HG03045 (cell line): Measurements from ENCODE around the gene DEAF1.
"Not testable (repeated sequence)": the region's sequence is repeated elsewhere in the genome, so short reads cannot be mapped to it uniquely, and the experiment has no call there.

Experiments
- ATAC-seq: cut with Tn5 transposase; IDR thresholded peaks from one replicate; pipeline ENCODE4 v1.9.1; 2021; ENCODE audit warnings: mild to moderate bottlenecking, moderate library complexity; ENCODE audit not compliant: unreplicated experiment

Gene DEAF1

GRCh38 chr11:701741-702461 is 6.9 kb upstream of the DEAF1 start:
- ATAC-seq, result no peak

- ATAC-seq, result no peak
Measured at GRCh38 chr11:699753-700152, 4.7 kb upstream of the DEAF1 start.

- ATAC-seq, result no peak
Measured at GRCh38 chr11:699116-699508, 4.1 kb upstream of the DEAF1 start.

GRCh38 chr11:698493-699115 is 3.6 kb upstream of the DEAF1 start:
- no peak for ATAC-seq

- no peak for ATAC-seq
Measured at GRCh38 chr11:697811-698311, 2.8 kb upstream of the DEAF1 start.

GRCh38 chr11:696955-697491 is 2.0 kb upstream of the DEAF1 start:
- ATAC-seq, result no peak

GRCh38 chr11:695538-696248 is 671 bp upstream of the DEAF1 start, which contains the start of gene TMEM80:
Gene TMEM80 (plus strand): TSS chr11:695816. CDS start chr11:695828, 12 bp downstream.
- peak; percentile 74 for ATAC-seq

GRCh38 chr11:695288-695537 is 191 bp upstream of the DEAF1 start:
- no peak for ATAC-seq

- no peak for ATAC-seq
Measured at GRCh38 chr11:693887-694562, 997 bp downstream of the DEAF1 start.

- ATAC-seq, result no peak
Measured at GRCh38 chr11:693415-693831, 1.6 kb downstream of the DEAF1 start.

- ATAC-seq, result no peak
Measured at GRCh38 chr11:692824-693414, 2.1 kb downstream of the DEAF1 start.

GRCh38 chr11:691710-692590 is 3.1 kb downstream of the DEAF1 start:
- ATAC-seq, result no peak

GRCh38 chr11:690738-691633 is 4.0 kb downstream of the DEAF1 start:
- no peak for ATAC-seq

- ATAC-seq, result not testable (repeated sequence)
Measured at GRCh38 chr11:690244-690643, 4.8 kb downstream of the DEAF1 start.

- ATAC-seq, result no peak
Measured at GRCh38 chr11:689625-690024, 5.4 kb downstream of the DEAF1 start.

- no peak for ATAC-seq
Measured at GRCh38 chr11:688681-689080, 6.3 kb downstream of the DEAF1 start.

GRCh38 chr11:687751-688150 is 7.3 kb downstream of the DEAF1 start:
- no peak for ATAC-seq

- ATAC-seq, result no peak
Measured at GRCh38 chr11:686451-687243, 8.4 kb downstream of the DEAF1 start.
